ENCODE measurements around the gene ASCC1. TPM values are rescaled to one million over a fixed set of nuclear protein-coding genes. Genes with fewer than 3 reads are reported as not detected.

Gene ASCC1
- total and polyA plus RNA-seq, 2 of the 13 experiments (the other 11 are each of a cell fraction or from before 2014, with no cell fraction given) = 21.6 to 30.1 TPM

DNA sequence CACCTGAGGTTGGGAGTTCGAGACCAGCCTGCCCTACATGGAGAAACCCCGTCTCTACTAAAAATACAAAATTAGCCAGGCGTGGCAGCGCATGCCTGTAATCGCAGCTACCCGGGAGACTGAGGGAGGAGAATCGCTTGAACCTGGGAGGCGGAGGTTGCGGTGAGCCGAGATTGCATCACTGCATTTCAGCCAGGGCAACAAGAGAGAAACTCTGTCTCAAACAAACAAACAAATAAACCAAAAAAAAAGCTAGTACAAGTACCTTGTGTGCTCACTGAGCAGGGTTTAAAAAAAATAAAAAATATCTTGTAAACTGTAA is 116.5 kb downstream of the ASCC1 start (continued):
- TF ChIP-seq, protein P1, sequence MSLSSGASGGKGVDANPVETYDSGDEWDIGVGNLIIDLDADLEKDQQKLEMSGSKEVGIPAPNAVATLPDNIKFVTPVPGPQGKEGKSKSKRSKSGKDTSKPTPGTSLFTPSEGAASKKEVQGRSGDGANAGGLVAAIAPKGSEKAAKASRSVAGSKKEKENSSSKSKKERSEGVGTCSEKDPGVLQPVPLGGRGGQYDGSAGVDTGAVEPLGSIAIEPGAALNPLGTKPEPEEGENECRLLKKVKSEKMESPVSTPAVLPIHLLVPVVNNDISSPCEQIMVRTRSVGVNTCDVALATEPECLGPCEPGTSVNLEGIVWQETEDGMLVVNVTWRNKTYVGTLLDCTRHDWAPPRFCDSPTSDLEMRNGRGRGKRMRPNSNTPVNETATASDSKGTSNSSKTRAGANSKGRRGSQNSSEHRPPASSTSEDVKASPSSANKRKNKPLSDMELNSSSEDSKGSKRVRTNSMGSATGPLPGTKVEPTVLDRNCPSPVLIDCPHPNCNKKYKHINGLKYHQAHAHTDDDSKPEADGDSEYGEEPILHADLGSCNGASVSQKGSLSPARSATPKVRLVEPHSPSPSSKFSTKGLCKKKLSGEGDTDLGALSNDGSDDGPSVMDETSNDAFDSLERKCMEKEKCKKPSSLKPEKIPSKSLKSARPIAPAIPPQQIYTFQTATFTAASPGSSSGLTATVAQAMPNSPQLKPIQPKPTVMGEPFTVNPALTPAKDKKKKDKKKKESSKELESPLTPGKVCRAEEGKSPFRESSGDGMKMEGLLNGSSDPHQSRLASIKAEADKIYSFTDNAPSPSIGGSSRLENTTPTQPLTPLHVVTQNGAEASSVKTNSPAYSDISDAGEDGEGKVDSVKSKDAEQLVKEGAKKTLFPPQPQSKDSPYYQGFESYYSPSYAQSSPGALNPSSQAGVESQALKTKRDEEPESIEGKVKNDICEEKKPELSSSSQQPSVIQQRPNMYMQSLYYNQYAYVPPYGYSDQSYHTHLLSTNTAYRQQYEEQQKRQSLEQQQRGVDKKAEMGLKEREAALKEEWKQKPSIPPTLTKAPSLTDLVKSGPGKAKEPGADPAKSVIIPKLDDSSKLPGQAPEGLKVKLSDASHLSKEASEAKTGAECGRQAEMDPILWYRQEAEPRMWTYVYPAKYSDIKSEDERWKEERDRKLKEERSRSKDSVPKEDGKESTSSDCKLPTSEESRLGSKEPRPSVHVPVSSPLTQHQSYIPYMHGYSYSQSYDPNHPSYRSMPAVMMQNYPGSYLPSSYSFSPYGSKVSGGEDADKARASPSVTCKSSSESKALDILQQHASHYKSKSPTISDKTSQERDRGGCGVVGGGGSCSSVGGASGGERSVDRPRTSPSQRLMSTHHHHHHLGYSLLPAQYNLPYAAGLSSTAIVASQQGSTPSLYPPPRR (CRISPR knock-in tag; IDR thresholded peaks at IDR 0.05; ENCODE audit: borderline replicate concordance) = no peak
- TF ChIP-seq NFKB2 (CRISPR knock-in tag; IDR thresholded peaks at IDR 0.05; ENCODE audit: borderline replicate concordance) = no peak
- no peak for TF ChIP-seq TBL1XR1 (IDR thresholded peaks at IDR 0.05; ENCODE audit: borderline replicate concordance, low read length, partially characterized antibody)
- no peak for TF ChIP-seq ZNF180 (CRISPR knock-in tag; IDR thresholded peaks at IDR 0.05; ENCODE audit: borderline replicate concordance, low read depth)
- TF ChIP-seq ZNF616 (CRISPR knock-in tag; IDR thresholded peaks at IDR 0.05; ENCODE audit: low read depth) = no peak
- no peak for TF ChIP-seq ZKSCAN1 (IDR thresholded peaks at IDR 0.05; ENCODE audit: low read length)
- no peak for TF ChIP-seq ZNF782 (CRISPR knock-in tag; IDR thresholded peaks at IDR 0.05; ENCODE audit: borderline replicate concordance)
- peak; percentile 14; the same call in 1 of the 2 replicates for TF ChIP-seq ATF7 (IDR thresholded peaks at IDR 0.05)
- TF ChIP-seq ATF7 (CRISPR knock-in tag; IDR thresholded peaks at IDR 0.05) = no peak
- no peak for TF ChIP-seq ZNF788 (CRISPR knock-in tag; IDR thresholded peaks at IDR 0.05; ENCODE audit: borderline replicate concordance)

All from HepG2 (cell line).